Neural cell (in vitro differentiated cells): ENCODE results near the gene AKAP6. TPM values are rescaled to one million over a fixed set of nuclear protein-coding genes. Genes with fewer than 3 reads are reported as not detected.

Source experiments
- H2AFZ ChIP-seq: fragments of 200-600, 300-800 bp; sonication (generic), shearing (Covaris generic); 2 replicates; pipeline ENCODE4 v1.6.0; 2014; ENCODE audit warnings: low read depth, mild to moderate bottlenecking, antibody characterized with exemption, low read length, moderate library complexity
- H3F3A ChIP-seq: fragments of 200-600 bp; shearing (Covaris generic); 2 replicates; pipeline ENCODE4 v1.6.1; 2016; ENCODE audit warnings: mild to moderate bottlenecking, moderate library complexity, mixed read lengths, antibody characterized with exemption, low read length; ENCODE audit not compliant: insufficient read depth, poor library complexity, severe bottlenecking
- H3K27ac ChIP-seq: fragments of 200-600, 300-800 bp; sonication (generic), shearing (Covaris generic); 2 replicates; pipeline ENCODE4 v1.5.1; 2014; ENCODE audit warnings: mild to moderate bottlenecking, low read length, moderate library complexity
- H3K27me3 ChIP-seq: fragments of 300-800, 200-600 bp; sonication (generic), shearing (Covaris generic); 2 replicates; pipeline ENCODE4 v1.6.0; 2014; ENCODE audit warnings: mild to moderate bottlenecking, low read depth, low read length, moderate library complexity; ENCODE audit not compliant: insufficient read depth
- H3K36me3 ChIP-seq: fragments of 300-800, 200-600 bp; sonication (generic), shearing (Covaris generic); 2 replicates; pipeline ENCODE4 v1.5.1; 2014; ENCODE audit warnings: mild to moderate bottlenecking, antibody characterized with exemption, low read length, moderate library complexity; ENCODE audit not compliant: insufficient read depth
- H3K4me2 ChIP-seq: fragments of 300-800, 200-600 bp; sonication (generic), shearing (Covaris generic); 2 replicates; pipeline ENCODE4 v1.6.0; 2014; ENCODE audit warnings: mild to moderate bottlenecking, low read length
- H3K4me3 ChIP-seq: fragments of 300-800, 200-600 bp; sonication (generic), shearing (Covaris generic); 2 replicates; pipeline ENCODE4 v1.5.1; 2014; ENCODE audit warnings: mild to moderate bottlenecking, low read length, moderate library complexity
- H3K79me2 ChIP-seq: fragments of 200-600 bp; shearing (Covaris generic); replicated peaks from 2 replicates; pipeline ENCODE4 v1.6.0; 2014; ENCODE audit warnings: mild to moderate bottlenecking, low read length, moderate library complexity; ENCODE audit not compliant: insufficient read depth
- H3K9ac ChIP-seq: fragments of 300-800, 200-600 bp; sonication (generic), shearing (Covaris generic); 2 replicates; pipeline ENCODE4 v1.6.1; 2016; ENCODE audit warnings: mild to moderate bottlenecking, low read length, mixed read lengths
- H3K9me2 ChIP-seq: fragments of 200-600 bp; shearing (Covaris generic); 2 replicates; pipeline ENCODE4 v1.6.1; 2016; ENCODE audit warnings: mild to moderate bottlenecking, low read length, mixed read lengths; ENCODE audit not compliant: insufficient read depth
- H3K9me3 ChIP-seq: fragments of 200-600, 300-800 bp; sonication (generic), shearing (Covaris generic); 2 replicates; pipeline ENCODE4 v1.6.1; 2016; ENCODE audit warnings: mild to moderate bottlenecking, mixed run types, low read length, moderate library complexity, mixed read lengths
- H4K20me1 ChIP-seq: fragments of 200-600 bp; shearing (Covaris generic); 2 replicates; pipeline ENCODE4 v1.6.1; 2016; ENCODE audit warnings: mild to moderate bottlenecking, mixed run types; ENCODE audit not compliant: insufficient read depth
- EP300 ChIP-seq: fragments of 450-650 bp; conservative IDR thresholded peaks from 2 replicates; pipeline ENCODE4 v1.6.1; 2014; ENCODE audit warnings: antibody characterized with exemption, mild to moderate bottlenecking, moderate library complexity; ENCODE audit not compliant: poor library complexity, severe bottlenecking
- EZH2 ChIP-seq: fragments of 200-600, 300-800 bp; shearing (Covaris generic), sonication (generic); IDR thresholded peaks from 2 replicates; pipeline ENCODE4 v1.6.1; 2014; ENCODE audit warnings: antibody characterized with exemption, low read length, borderline replicate concordance, mild to moderate bottlenecking; ENCODE audit not compliant: insufficient read depth, poor library complexity, severe bottlenecking
- MXI1 ChIP-seq: fragments of 450-650 bp; conservative IDR thresholded peaks from 2 replicates; pipeline ENCODE4 v1.6.1; 2014; ENCODE audit warnings: antibody characterized with exemption, mild to moderate bottlenecking; ENCODE audit not compliant: poor library complexity, severe bottlenecking
- POLR2AphosphoS5 ChIP-seq: IDR thresholded peaks from 2 replicates; pipeline ENCODE4 v1.6.1; 2012
- RAD21 ChIP-seq: fragments of 450-650 bp; conservative IDR thresholded peaks from 2 replicates; pipeline ENCODE4 v1.6.1; 2014; ENCODE audit warnings: antibody characterized with exemption, mild to moderate bottlenecking, moderate library complexity
- SMC3 ChIP-seq: fragments of 450-650 bp; conservative IDR thresholded peaks from 2 replicates; pipeline ENCODE4 v1.6.1; 2014; ENCODE audit warnings: antibody characterized with exemption, mild to moderate bottlenecking, moderate library complexity; ENCODE audit not compliant: poor library complexity
- TAF1 ChIP-seq: IDR thresholded peaks from 2 replicates; pipeline ENCODE4 v1.6.1; 2012; ENCODE audit warnings: low read depth
- polyA plus RNA-seq: library from polyadenylated mRNA; depleted of rRNA; stranded (reverse); fragments of >200 nt; gene quantifications from 2 replicates; pipeline ENCODE4 v1.2.3, GENCODE V29; 2014
- TF ChIP-seq, protein P1 (sequence below): IDR thresholded peaks from 2 replicates; pipeline ENCODE4 v1.6.1; 2012; ENCODE audit warnings: borderline replicate concordance
- TF ChIP-seq, protein P2 (sequence below): fragments of 450-650 bp; IDR thresholded peaks from 2 replicates; pipeline ENCODE4 v1.5.1; 2014; ENCODE audit warnings: antibody characterized with exemption, mild to moderate bottlenecking, moderate library complexity; ENCODE audit not compliant: poor library complexity, severe bottlenecking

AKAP6 gene
- polyA plus RNA-seq, 1 donor from 2014 or later = 15.8 TPM

DNA sequence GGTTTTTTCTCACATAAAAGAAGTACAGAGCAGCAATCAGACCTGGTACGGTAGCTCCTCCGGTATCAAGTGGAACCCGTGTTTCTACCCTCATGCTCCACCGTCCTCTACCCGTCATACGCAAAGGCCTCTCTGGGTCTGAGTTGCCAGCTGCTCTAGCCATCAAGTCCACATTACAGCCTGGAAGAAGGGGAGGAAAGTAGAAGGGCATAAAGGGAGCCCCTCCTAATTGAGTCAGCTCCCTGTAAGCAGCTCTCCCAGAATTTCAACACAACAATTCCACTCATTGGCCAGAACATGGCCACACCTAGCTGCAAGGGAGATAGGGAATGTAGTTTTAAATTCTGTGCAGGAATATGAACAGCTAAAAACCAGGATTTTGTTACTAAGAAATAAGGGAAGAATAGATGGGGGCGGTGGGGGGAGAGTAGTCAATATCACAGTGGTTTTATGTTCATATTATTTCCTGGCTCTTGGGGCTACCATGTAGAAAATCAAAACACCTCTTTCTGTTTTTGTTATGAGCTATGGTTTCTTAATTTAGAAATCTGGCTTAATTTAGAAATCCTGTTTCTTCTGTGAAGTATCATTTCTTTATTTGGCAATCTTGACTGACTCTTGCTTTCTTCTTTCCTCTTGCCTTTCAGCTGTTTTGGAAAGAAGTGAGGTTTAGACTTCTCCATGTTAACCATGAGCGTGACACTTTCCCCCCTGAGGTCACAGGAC, 103.9 kb downstream of the AKAP6 start:
- no peak overlapping the region for H2AFZ ChIP-seq
- TF ChIP-seq MXI1 = no peak
- no peak for TF ChIP-seq EP300
- no peak for TF ChIP-seq TAF1
- TF ChIP-seq POLR2AphosphoS5 = no peak
- TF ChIP-seq, protein P1, sequence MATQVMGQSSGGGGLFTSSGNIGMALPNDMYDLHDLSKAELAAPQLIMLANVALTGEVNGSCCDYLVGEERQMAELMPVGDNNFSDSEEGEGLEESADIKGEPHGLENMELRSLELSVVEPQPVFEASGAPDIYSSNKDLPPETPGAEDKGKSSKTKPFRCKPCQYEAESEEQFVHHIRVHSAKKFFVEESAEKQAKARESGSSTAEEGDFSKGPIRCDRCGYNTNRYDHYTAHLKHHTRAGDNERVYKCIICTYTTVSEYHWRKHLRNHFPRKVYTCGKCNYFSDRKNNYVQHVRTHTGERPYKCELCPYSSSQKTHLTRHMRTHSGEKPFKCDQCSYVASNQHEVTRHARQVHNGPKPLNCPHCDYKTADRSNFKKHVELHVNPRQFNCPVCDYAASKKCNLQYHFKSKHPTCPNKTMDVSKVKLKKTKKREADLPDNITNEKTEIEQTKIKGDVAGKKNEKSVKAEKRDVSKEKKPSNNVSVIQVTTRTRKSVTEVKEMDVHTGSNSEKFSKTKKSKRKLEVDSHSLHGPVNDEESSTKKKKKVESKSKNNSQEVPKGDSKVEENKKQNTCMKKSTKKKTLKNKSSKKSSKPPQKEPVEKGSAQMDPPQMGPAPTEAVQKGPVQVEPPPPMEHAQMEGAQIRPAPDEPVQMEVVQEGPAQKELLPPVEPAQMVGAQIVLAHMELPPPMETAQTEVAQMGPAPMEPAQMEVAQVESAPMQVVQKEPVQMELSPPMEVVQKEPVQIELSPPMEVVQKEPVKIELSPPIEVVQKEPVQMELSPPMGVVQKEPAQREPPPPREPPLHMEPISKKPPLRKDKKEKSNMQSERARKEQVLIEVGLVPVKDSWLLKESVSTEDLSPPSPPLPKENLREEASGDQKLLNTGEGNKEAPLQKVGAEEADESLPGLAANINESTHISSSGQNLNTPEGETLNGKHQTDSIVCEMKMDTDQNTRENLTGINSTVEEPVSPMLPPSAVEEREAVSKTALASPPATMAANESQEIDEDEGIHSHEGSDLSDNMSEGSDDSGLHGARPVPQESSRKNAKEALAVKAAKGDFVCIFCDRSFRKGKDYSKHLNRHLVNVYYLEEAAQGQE = no peak
- TF ChIP-seq, protein P2, sequence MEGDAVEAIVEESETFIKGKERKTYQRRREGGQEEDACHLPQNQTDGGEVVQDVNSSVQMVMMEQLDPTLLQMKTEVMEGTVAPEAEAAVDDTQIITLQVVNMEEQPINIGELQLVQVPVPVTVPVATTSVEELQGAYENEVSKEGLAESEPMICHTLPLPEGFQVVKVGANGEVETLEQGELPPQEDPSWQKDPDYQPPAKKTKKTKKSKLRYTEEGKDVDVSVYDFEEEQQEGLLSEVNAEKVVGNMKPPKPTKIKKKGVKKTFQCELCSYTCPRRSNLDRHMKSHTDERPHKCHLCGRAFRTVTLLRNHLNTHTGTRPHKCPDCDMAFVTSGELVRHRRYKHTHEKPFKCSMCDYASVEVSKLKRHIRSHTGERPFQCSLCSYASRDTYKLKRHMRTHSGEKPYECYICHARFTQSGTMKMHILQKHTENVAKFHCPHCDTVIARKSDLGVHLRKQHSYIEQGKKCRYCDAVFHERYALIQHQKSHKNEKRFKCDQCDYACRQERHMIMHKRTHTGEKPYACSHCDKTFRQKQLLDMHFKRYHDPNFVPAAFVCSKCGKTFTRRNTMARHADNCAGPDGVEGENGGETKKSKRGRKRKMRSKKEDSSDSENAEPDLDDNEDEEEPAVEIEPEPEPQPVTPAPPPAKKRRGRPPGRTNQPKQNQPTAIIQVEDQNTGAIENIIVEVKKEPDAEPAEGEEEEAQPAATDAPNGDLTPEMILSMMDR = no peak
- no peak for TF ChIP-seq RAD21
- no peak for TF ChIP-seq EZH2
- TF ChIP-seq SMC3 = no peak
- H3K27ac ChIP-seq = no peak overlapping the region
- H3K4me2 ChIP-seq = no peak overlapping the region
- H3K9me2 ChIP-seq = no peaks in the 10 kb centered on the region
- peaks cover 7% of the 10 kb centered on the region for H3K79me2 ChIP-seq
- H3K27me3 ChIP-seq = no peaks in the 10 kb centered on the region
- peaks cover 9% of the 10 kb centered on the region for H3K36me3 ChIP-seq
- H3F3A ChIP-seq = no peaks in the 10 kb centered on the region
- no peak overlapping the region for H3K4me3 ChIP-seq
- no peaks in the 10 kb centered on the region for H3K9me3 ChIP-seq
- H4K20me1 ChIP-seq = no peaks in the 10 kb centered on the region
- no peak overlapping the region for H3K9ac ChIP-seq

DNA sequence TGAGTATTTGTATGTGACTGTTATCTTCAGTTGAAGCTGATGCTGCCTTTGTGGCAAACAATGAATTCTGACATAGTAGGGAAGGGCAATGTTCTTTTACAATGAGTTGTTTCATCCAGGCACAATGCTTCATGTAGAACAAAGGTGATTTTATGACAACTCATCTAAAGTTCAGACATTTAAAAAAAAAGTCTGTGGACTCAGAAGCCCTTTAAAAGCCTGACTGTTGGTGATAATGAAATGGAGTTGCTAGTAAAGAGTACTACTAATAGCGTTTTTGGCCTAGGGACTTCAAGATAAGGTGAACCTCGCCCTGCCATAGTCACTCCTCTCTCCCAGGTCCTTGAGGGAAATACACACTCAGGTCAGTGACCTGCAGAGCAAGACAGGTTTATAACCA, 105.1 kb downstream of the AKAP6 start:
- peaks cover 14% of the 10 kb centered on the region for H3K36me3 ChIP-seq
- no peak overlapping the region for H3K27ac ChIP-seq
- H3K9ac ChIP-seq = no peak overlapping the region

More for the DNA sequence above, 105.1 kb downstream of the AKAP6 start:
- TF ChIP-seq SMC3 = no peak
- TF ChIP-seq, protein P2 = no peak
- no peak for TF ChIP-seq TAF1
- no peak for TF ChIP-seq EP300
- TF ChIP-seq RAD21 = no peak
- TF ChIP-seq, protein P1 = no peak
- TF ChIP-seq MXI1 = no peak
- TF ChIP-seq EZH2 = no peak
- TF ChIP-seq POLR2AphosphoS5 = no peak
- Histone ChIP-seq H3K9me3 (no peaks in the 10 kb centered on the region), H3K4me2 (no peak overlapping the region), H3K79me2 (peaks cover 7% of the 10 kb centered on the region), H3K9me2 (no peaks in the 10 kb centered on the region), H4K20me1 (no peaks in the 10 kb centered on the region), H3K27me3 (no peaks in the 10 kb centered on the region), H2AFZ (no peak overlapping the region), H3F3A (no peaks in the 10 kb centered on the region), H3K4me3 (no peak overlapping the region)
